ENCODE measurements around the gene NCOA1. TPM values are rescaled to one million over a fixed set of nuclear protein-coding genes. Genes with fewer than 3 reads are reported as not detected.

Gene NCOA1
- total and polyA plus RNA-seq, 7 donors, result 12.8 to 78.1 (median 44.2) TPM

DNA sequence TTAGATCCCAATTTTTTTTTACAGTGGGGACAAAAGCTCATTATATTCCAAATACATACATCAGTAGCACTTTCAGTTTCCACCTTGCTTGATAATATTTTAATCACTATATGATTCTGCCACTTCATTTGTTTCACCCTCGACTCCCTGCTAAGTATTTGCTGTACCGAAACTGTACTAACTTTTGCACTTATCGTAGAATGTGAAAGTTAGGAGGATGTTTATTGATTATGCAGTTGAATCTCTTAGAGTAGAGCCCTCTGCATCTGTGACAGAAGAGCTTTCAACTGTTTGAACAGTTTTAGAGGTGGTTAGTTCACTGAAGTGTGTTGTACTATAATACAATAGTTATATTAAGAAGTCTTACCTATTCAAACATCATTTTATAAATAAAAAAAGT lies 20.8 kb downstream of the NCOA1 start:
- Histone ChIP-seq H3K27me3 (ENCODE audit: insufficient read depth in 3 of 3, low read length in 2 of 3) (no peaks in the 10 kb centered on the region), H3K36me3 (ENCODE audit: insufficient read depth in 1 of 2, low read depth in 1 of 2) (no peaks in the 10 kb centered on the region), H3K27ac (no peak overlapping the region), H3K9me3 (no peaks in the 10 kb centered on the region), H3K4me3 (peak overlapping the region; percentile 24), H3K4me1 (peaks cover 58% of the 10 kb centered on the region)
- DNase-seq, result no peak
- intact Hi-C loops (cut with DNase I), result no loop called here
- TF ChIP-seq, protein P1, sequence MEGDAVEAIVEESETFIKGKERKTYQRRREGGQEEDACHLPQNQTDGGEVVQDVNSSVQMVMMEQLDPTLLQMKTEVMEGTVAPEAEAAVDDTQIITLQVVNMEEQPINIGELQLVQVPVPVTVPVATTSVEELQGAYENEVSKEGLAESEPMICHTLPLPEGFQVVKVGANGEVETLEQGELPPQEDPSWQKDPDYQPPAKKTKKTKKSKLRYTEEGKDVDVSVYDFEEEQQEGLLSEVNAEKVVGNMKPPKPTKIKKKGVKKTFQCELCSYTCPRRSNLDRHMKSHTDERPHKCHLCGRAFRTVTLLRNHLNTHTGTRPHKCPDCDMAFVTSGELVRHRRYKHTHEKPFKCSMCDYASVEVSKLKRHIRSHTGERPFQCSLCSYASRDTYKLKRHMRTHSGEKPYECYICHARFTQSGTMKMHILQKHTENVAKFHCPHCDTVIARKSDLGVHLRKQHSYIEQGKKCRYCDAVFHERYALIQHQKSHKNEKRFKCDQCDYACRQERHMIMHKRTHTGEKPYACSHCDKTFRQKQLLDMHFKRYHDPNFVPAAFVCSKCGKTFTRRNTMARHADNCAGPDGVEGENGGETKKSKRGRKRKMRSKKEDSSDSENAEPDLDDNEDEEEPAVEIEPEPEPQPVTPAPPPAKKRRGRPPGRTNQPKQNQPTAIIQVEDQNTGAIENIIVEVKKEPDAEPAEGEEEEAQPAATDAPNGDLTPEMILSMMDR (IDR thresholded peaks at IDR 0.05), result no peak
- 63 to 69% (median 63%) methylated on average over 3 of the region's 3 CpGs for WGBS, 3 donors
- ATAC-seq, result no peak

DNA sequence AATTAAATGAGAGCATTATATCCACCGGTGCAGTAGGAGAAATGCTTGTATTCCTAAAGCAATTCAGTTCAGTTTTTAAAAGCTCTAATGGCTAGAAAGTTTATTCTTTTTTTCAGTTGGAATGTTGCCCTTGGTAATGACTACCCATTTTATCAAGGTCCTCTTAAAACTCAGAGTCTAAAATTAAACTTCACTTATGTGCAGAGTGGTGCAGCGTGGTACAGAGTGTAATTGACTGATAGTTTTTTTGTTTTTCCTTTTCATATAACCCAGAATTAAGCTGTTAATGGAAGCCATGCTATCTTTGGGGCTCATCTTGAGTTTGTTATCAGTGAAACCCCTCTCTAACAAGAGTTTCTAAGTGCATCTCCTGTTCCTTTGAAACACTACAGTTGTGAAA lies 21.4 kb downstream of the NCOA1 start:
- H3K27me3 ChIP-seq (ENCODE audit: insufficient read depth in 3 of 3, low read length in 2 of 3), result no peaks in the 10 kb centered on the region
- intact Hi-C loops (cut with DNase I), result no loop called here
- no peak for DNase-seq
- TF ChIP-seq, protein P1 (IDR thresholded peaks at IDR 0.05), result no peak
- no peaks in the 10 kb centered on the region for H3K9me3 ChIP-seq
- H3K36me3 ChIP-seq (ENCODE audit: insufficient read depth in 1 of 2, low read depth in 1 of 2), result no peaks in the 10 kb centered on the region
- ATAC-seq, result peak in 1 of 4 donors; percentile 44
- peak overlapping the region; percentile 24 for H3K4me3 ChIP-seq
- H3K4me1 ChIP-seq, result peaks cover 58% of the 10 kb centered on the region
- no peak overlapping the region for H3K27ac ChIP-seq
- 25 to 53% (median 25%) methylated on average over 2 of the region's 2 CpGs for WGBS, 3 donors

DNA sequence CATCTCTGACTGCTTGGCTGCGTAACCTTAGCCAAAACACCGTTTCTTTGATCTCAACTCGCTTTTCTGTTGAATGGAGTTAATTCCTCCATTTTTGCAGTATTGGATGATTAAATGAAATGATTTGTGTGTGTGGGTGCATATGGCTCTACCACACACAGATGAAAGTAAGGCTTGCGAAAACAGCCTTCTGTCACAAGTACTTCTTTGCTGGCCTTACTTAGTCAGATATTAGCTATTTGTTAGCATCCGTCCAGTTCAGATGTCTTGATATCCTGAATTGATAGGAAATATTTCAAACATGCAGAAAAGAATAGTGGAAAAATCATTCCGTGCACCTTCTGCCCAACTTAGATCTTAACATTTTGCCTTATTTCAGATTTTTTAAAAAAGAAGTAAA lies 21.8 kb downstream of the NCOA1 start:
- TF ChIP-seq, protein P1 (IDR thresholded peaks at IDR 0.05), result no peak
- 71 to 81% (median 74%) methylated on average over 6 of the region's 6 CpGs for WGBS, 3 donors
- ATAC-seq (no peak), DNase-seq (no peak)
- H3K27ac ChIP-seq, result no peak overlapping the region
- H3K9me3 ChIP-seq, result no peaks in the 10 kb centered on the region
- H3K36me3 ChIP-seq (ENCODE audit: insufficient read depth in 1 of 2, low read depth in 1 of 2), result no peaks in the 10 kb centered on the region
- peaks cover 56% of the 10 kb centered on the region for H3K4me1 ChIP-seq
- intact Hi-C loops (cut with DNase I), result no loop called here
- no peak overlapping the region for H3K4me3 ChIP-seq
- no peaks in the 10 kb centered on the region for H3K27me3 ChIP-seq (ENCODE audit: insufficient read depth in 3 of 3, low read length in 2 of 3)

DNA sequence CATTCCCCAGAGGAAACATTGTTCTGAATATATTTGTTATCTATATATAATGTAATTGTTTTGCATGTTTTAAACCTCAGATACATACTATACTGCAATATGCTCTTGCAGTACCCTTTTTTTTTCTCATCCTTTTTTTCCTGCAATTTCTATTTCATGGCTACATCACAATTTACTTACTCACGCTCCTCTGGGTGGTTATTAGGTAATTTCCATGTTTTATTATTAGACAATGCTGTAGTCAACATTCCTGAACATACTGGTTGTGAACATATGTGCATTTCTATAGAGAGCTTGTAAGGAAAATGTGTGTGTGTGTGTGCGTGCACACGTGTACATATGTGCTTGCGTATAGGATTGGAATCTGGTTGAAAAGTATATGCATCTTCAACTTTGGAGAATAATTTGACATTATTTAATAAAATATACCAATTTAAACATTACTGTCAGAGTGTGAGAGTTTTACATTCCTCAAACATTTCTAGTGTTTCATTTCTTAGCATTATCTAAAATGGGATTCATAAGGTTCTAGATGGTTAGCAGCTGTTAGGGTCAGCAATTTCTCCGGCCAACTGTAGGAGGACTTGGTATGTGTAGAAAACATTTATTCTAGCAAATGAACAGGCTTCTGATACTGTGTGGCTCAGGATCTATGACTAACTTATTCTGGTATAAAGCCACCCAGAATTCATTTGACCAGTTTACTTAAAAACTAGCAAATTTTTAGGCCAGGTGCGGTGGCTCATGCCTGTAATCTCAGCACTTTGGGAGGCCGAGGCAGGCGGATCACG lies 22.4 kb downstream of the NCOA1 start:
- H3K4me3 ChIP-seq, result no peak overlapping the region
- TF ChIP-seq, protein P1 (IDR thresholded peaks at IDR 0.05), result no peak
- H3K9me3 ChIP-seq, result no peaks in the 10 kb centered on the region
- H3K27ac ChIP-seq, result no peak overlapping the region
- DNase-seq, result no peak
- intact Hi-C loops (cut with DNase I), result no loop called here
- no peaks in the 10 kb centered on the region for H3K36me3 ChIP-seq (ENCODE audit: insufficient read depth in 1 of 2, low read depth in 1 of 2)
- peaks cover 51% of the 10 kb centered on the region for H3K4me1 ChIP-seq
- no peak for ATAC-seq
- 90 to 95% (median 91%) methylated on average over 9 of the region's 9 CpGs for WGBS, 3 donors
- H3K27me3 ChIP-seq (ENCODE audit: insufficient read depth in 3 of 3, low read length in 2 of 3), result no peaks in the 10 kb centered on the region

DNA sequence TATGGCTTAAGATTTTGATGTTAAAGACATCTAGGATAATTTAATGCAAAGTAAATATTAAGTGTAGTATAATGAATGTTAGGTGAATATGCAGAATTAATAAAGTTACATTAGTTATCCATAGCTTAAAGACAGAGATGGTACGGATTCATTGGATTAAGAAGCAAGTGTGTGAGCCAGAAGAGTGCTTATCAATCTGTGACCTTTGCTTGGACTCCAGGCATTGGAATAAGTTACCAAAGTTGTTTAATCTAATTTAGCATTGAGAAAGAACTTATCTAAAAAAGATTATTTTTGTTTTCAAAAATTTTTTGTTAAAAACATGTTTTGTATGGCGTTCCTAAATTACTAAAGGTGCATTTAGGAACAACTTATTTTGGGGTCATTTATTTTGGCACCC lies 23.8 kb downstream of the NCOA1 start:
- WGBS, 3 donors, result 65 to 96% (median 69%) methylated on average over 2 of the region's 2 CpGs
- Histone ChIP-seq H3K4me1 (peaks cover 42% of the 10 kb centered on the region), H3K27ac (no peak overlapping the region), H3K36me3 (ENCODE audit: insufficient read depth in 1 of 2, low read depth in 1 of 2) (no peaks in the 10 kb centered on the region), H3K27me3 (ENCODE audit: insufficient read depth in 3 of 3, low read length in 2 of 3) (no peaks in the 10 kb centered on the region), H3K4me3 (no peak overlapping the region), H3K9me3 (no peaks in the 10 kb centered on the region)
- no peak for ATAC-seq
- no peak for DNase-seq
- intact Hi-C loops (cut with DNase I), result no loop called here
- TF ChIP-seq, protein P1 (IDR thresholded peaks at IDR 0.05), result no peak
